A549 (cell line): Measurements from ENCODE around the gene STAT5B.

Experiments
- CBX2 ChIP-seq: fragments of 200-600 bp; sonication (generic); IDR thresholded peaks from 2 replicates; pipeline ENCODE4 v1.6.1; 2016; ENCODE audit warnings: low read depth, mild to moderate bottlenecking, borderline replicate concordance
- FOSL2 ChIP-seq, 2 experiments: fragments of 450-650 bp in 1 of 2; fragments of >200 bp in 1 of 2; sonication (Bioruptor Twin) in 1 of 2; formaldehyde crosslinking; IDR thresholded peaks; 2 replicates each; pipeline versions ENCODE4 v1.5.0 to v1.6.1; 2016 to 2020; ENCODE audit warnings: mild to moderate bottlenecking in 1 of 2, moderate library complexity in 1 of 2
- JUN ChIP-seq, 2 experiments: fragments of >200 bp; sonication (Bioruptor Twin); formaldehyde crosslinking; IDR thresholded peaks; 2 replicates in 1 of 2; 3 replicates in 1 of 2; pipeline ENCODE4 v1.6.1; 2016 to 2017
- MAZ ChIP-seq: fragments of 150-350 bp; IDR thresholded peaks from 2 replicates; pipeline ENCODE4 v1.6.1; 2014; ENCODE audit warnings: antibody characterized with exemption, low read depth, low read length, borderline replicate concordance
- MYC ChIP-seq: IDR thresholded peaks from 2 replicates; pipeline ENCODE4 v1.6.1; 2012; ENCODE audit warnings: mild to moderate bottlenecking, inconsistent platforms, low read length, improper control_type of control experiment, borderline replicate concordance
- NFE2L2 ChIP-seq: fragments of 150-350 bp; conservative IDR thresholded peaks from 2 replicates; pipeline ENCODE4 v1.6.1; 2014; ENCODE audit warnings: low read length
- POLR2A ChIP-seq: IDR thresholded peaks from 2 replicates; pipeline ENCODE4 v1.6.1; 2012; ENCODE audit warnings: mild to moderate bottlenecking, low read length
- RAD21 ChIP-seq, 2 experiments: fragments of >200 bp in 1 of 2; sonication (Bioruptor Twin) in 1 of 2; formaldehyde crosslinking in 1 of 2; IDR thresholded peaks in 1 of 2; conservative IDR thresholded peaks in 1 of 2; 2 replicates in 1 of 2; 3 replicates in 1 of 2; pipeline ENCODE4 v1.6.1; 2012 to 2018; ENCODE audit warnings: inconsistent platforms in 1 of 2
- RFX5 ChIP-seq: fragments of 450-650 bp; IDR thresholded peaks from 2 replicates; pipeline ENCODE4 v1.7.1; 2014; ENCODE audit warnings: antibody characterized with exemption, mild to moderate bottlenecking, moderate library complexity
- TF ChIP-seq, protein P1 (sequence below): fragments of >200 bp; sonication (Bioruptor Twin); formaldehyde crosslinking; IDR thresholded peaks from 3 replicates; pipeline ENCODE4 v1.5.1; 2016
- TF ChIP-seq, protein P2 (sequence below): IDR thresholded peaks from 2 replicates; pipeline ENCODE4 v1.6.1; 2012; ENCODE audit warnings: low read depth, borderline replicate concordance
- TF ChIP-seq, protein P3 (sequence below): fragments of 250-450 bp; sonication (Bioruptor Pico); IDR thresholded peaks from 2 replicates; pipeline ENCODE4 v1.5.0; 2021; ENCODE audit warnings: mild to moderate bottlenecking, moderate library complexity, borderline replicate concordance
- TF ChIP-seq, protein P4 (sequence below): fragments of 200-600 bp; sonication (generic); IDR thresholded peaks from 2 replicates; pipeline ENCODE4 v1.6.1; 2016; ENCODE audit warnings: antibody characterized with exemption, mild to moderate bottlenecking, moderate library complexity
- TF ChIP-seq, protein P5 (sequence below): IDR thresholded peaks from 2 replicates; pipeline ENCODE4 v1.6.1; 2012

DNA sequence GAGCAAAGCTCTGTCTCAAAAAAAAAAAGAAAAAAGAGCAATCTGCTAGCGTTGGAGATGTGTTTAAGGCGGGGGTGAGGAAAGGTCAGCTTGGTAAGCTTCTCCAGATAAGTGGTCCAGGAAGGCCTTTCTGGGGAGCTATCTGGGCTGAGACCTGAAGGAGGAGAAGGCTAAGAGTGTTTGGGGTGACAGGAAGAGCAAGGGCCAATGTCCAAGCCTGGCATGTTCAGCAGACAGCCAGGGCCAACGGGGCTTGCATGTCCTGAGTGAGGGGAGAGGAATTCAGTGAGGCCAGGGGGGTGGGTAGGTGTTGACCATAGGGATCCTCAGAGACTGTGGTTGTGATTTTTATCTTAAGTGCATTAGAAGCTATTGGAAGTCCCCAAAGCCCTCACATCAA, 27.5 kb upstream of the STAT5B start:
- TF ChIP-seq, protein P1, sequence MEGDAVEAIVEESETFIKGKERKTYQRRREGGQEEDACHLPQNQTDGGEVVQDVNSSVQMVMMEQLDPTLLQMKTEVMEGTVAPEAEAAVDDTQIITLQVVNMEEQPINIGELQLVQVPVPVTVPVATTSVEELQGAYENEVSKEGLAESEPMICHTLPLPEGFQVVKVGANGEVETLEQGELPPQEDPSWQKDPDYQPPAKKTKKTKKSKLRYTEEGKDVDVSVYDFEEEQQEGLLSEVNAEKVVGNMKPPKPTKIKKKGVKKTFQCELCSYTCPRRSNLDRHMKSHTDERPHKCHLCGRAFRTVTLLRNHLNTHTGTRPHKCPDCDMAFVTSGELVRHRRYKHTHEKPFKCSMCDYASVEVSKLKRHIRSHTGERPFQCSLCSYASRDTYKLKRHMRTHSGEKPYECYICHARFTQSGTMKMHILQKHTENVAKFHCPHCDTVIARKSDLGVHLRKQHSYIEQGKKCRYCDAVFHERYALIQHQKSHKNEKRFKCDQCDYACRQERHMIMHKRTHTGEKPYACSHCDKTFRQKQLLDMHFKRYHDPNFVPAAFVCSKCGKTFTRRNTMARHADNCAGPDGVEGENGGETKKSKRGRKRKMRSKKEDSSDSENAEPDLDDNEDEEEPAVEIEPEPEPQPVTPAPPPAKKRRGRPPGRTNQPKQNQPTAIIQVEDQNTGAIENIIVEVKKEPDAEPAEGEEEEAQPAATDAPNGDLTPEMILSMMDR, result no peak
- TF ChIP-seq MAZ, result no peak
- TF ChIP-seq JUN (IDR thresholded peaks at IDR 0.05), result no peak
- TF ChIP-seq FOSL2 (IDR thresholded peaks at IDR 0.05), result no peak
- TF ChIP-seq FOSL2 (CRISPR knock-in tag; IDR thresholded peaks at IDR 0.05), result no peak
- no peak for TF ChIP-seq RAD21 (conservative IDR thresholded peaks at IDR 0.05 in 1 of 2, IDR thresholded peaks at IDR 0.05 in 1 of 2)
- TF ChIP-seq, protein P2, sequence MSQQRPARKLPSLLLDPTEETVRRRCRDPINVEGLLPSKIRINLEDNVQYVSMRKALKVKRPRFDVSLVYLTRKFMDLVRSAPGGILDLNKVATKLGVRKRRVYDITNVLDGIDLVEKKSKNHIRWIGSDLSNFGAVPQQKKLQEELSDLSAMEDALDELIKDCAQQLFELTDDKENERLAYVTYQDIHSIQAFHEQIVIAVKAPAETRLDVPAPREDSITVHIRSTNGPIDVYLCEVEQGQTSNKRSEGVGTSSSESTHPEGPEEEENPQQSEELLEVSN, result no peak
- TF ChIP-seq NFE2L2, result no peak
- no peak for TF ChIP-seq RFX5
- TF ChIP-seq, protein P3, sequence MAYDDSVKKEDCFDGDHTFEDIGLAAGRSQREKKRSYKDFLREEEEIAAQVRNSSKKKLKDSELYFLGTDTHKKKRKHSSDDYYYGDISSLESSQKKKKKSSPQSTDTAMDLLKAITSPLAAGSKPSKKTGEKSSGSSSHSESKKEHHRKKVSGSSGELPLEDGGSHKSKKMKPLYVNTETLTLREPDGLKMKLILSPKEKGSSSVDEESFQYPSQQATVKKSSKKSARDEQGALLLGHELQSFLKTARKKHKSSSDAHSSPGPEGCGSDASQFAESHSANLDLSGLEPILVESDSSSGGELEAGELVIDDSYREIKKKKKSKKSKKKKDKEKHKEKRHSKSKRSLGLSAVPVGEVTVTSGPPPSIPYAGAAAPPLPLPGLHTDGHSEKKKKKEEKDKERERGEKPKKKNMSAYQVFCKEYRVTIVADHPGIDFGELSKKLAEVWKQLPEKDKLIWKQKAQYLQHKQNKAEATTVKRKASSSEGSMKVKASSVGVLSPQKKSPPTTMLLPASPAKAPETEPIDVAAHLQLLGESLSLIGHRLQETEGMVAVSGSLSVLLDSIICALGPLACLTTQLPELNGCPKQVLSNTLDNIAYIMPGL (CRISPR knock-in tag), result no peak
- TF ChIP-seq, protein P4, sequence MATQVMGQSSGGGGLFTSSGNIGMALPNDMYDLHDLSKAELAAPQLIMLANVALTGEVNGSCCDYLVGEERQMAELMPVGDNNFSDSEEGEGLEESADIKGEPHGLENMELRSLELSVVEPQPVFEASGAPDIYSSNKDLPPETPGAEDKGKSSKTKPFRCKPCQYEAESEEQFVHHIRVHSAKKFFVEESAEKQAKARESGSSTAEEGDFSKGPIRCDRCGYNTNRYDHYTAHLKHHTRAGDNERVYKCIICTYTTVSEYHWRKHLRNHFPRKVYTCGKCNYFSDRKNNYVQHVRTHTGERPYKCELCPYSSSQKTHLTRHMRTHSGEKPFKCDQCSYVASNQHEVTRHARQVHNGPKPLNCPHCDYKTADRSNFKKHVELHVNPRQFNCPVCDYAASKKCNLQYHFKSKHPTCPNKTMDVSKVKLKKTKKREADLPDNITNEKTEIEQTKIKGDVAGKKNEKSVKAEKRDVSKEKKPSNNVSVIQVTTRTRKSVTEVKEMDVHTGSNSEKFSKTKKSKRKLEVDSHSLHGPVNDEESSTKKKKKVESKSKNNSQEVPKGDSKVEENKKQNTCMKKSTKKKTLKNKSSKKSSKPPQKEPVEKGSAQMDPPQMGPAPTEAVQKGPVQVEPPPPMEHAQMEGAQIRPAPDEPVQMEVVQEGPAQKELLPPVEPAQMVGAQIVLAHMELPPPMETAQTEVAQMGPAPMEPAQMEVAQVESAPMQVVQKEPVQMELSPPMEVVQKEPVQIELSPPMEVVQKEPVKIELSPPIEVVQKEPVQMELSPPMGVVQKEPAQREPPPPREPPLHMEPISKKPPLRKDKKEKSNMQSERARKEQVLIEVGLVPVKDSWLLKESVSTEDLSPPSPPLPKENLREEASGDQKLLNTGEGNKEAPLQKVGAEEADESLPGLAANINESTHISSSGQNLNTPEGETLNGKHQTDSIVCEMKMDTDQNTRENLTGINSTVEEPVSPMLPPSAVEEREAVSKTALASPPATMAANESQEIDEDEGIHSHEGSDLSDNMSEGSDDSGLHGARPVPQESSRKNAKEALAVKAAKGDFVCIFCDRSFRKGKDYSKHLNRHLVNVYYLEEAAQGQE, result no peak
- TF ChIP-seq, protein P5, sequence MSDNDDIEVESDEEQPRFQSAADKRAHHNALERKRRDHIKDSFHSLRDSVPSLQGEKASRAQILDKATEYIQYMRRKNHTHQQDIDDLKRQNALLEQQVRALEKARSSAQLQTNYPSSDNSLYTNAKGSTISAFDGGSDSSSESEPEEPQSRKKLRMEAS, result no peak
- no peak for TF ChIP-seq CBX2
- no peak for TF ChIP-seq POLR2A
- TF ChIP-seq MYC, result no peak
